OCI-LY1 (cell line): Measurements from ENCODE around the gene ADAD2.
"Not testable (repeated sequence)": the region's sequence is repeated elsewhere in the genome, so short reads cannot be mapped to it uniquely, and the experiment has no call there.

Source experiments
- H2AFZ ChIP-seq: fragments of 200-600 bp; sonication (generic), shearing (Covaris generic); 2 replicates; pipeline ENCODE4 v1.6.0; 2014; ENCODE audit warnings: antibody characterized with exemption, mild to moderate bottlenecking, low read length
- H3F3A ChIP-seq: fragments of 200-600 bp; sonication (generic), shearing (Covaris generic); 2 replicates; pipeline ENCODE4 v1.6.0; 2014; ENCODE audit warnings: mild to moderate bottlenecking, antibody characterized with exemption, low read length, moderate library complexity; ENCODE audit not compliant: insufficient read depth
- H3K27ac ChIP-seq: fragments of 200-600 bp; sonication (generic); 2 replicates; pipeline ENCODE4 v1.5.1; 2014; ENCODE audit warnings: low read length, mixed run types, mild to moderate bottlenecking, low read depth; ENCODE audit not compliant: poor library complexity, severe bottlenecking
- H3K27me3 ChIP-seq: fragments of 200-600 bp; sonication (generic); 2 replicates; pipeline ENCODE4 v1.6.0; 2014; ENCODE audit warnings: antibody characterized with exemption, mild to moderate bottlenecking, low read length, moderate library complexity; ENCODE audit not compliant: insufficient read depth
- H3K36me3 ChIP-seq: fragments of 200-600 bp; sonication (generic); 2 replicates; pipeline ENCODE4 v1.6.1; 2014; ENCODE audit warnings: mild to moderate bottlenecking, antibody characterized with exemption, low read length, moderate library complexity, mixed read lengths; ENCODE audit not compliant: insufficient read depth
- H3K4me1 ChIP-seq: fragments of 200-600 bp; sonication (generic); 2 replicates; pipeline ENCODE4 v1.5.1; 2014; ENCODE audit warnings: mild to moderate bottlenecking, low read length, moderate library complexity; ENCODE audit not compliant: insufficient read depth, severe bottlenecking
- H3K4me2 ChIP-seq: fragments of 200-600 bp; sonication (generic), shearing (Covaris generic); 2 replicates; pipeline ENCODE4 v1.6.1; 2014; ENCODE audit warnings: low read length
- H3K4me3 ChIP-seq: fragments of 200-600 bp; sonication (generic); 2 replicates; pipeline ENCODE4 v1.5.1; 2014; ENCODE audit warnings: low read length, low read depth, mild to moderate bottlenecking, mixed read lengths; ENCODE audit not compliant: poor library complexity, severe bottlenecking
- H3K79me2 ChIP-seq: fragments of 200-600 bp; shearing (Covaris generic); 2 replicates; pipeline ENCODE4 v1.6.1; 2016; ENCODE audit warnings: mixed run types, low read length, mixed read lengths; ENCODE audit not compliant: insufficient read depth
- H3K9ac ChIP-seq: fragments of 200-600 bp; sonication (generic), shearing (Covaris generic); 2 replicates; pipeline ENCODE4 v1.6.1; 2014; ENCODE audit warnings: mild to moderate bottlenecking, low read length, mixed read lengths
- H3K9me2 ChIP-seq: fragments of 200-600 bp; sonication (generic), shearing (Covaris generic); 2 replicates; pipeline ENCODE4 v1.6.1; 2014; ENCODE audit warnings: low read depth, mild to moderate bottlenecking, low read length, mixed read lengths
- H3K9me3 ChIP-seq: fragments of 200-600 bp; shearing (Covaris generic); 2 replicates; pipeline ENCODE4 v1.6.1; 2014; ENCODE audit warnings: low read length, mixed read lengths
- H4K20me1 ChIP-seq: fragments of 200-600 bp; sonication (generic), shearing (Covaris generic); 2 replicates; pipeline ENCODE4 v1.6.0; 2016; ENCODE audit warnings: mild to moderate bottlenecking, low read length; ENCODE audit not compliant: insufficient read depth
- EZH2 ChIP-seq: fragments of 200-600 bp; sonication (generic), shearing (Covaris generic); IDR thresholded peaks from 2 replicates; pipeline ENCODE4 v1.8.0; 2017; ENCODE audit warnings: borderline replicate concordance, mixed run types, mild to moderate bottlenecking, antibody characterized with exemption, low read length, moderate library complexity, mixed read lengths
- TF ChIP-seq, protein P1 (sequence below): fragments of 200-600 bp; sonication (generic), shearing (Covaris generic); IDR thresholded peaks from 2 replicates; pipeline ENCODE4 v1.5.1; 2017; ENCODE audit warnings: mild to moderate bottlenecking, antibody characterized with exemption, low read length, moderate library complexity, mixed read lengths

Gene ADAD2

DNA sequence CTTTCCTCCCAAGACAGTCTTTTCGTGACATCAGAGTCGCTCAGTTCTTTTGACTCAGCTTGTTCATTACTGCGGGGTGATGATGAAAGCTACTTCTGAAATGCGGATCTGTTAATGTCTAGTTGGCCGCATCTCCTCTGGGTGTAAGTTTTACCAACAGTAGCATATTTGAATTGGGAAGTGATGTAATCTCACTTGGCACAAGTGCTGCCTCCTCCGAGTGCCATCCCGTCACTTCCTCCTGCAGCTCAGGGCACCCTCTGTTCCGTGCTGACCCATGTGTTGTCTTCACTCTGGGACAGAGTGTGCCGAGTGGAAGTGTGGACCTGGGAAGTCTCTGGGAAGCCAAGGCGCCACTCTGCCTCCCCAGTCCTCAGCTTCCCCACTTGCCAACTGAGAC, 8.9 kb downstream of the ADAD2 start:
- Histone ChIP-seq H3K36me3 (no peaks in the 10 kb centered on the region; the same call in 1 of the 2 replicates), H3K9me2 (no peaks in the 10 kb centered on the region), H2AFZ (no peak overlapping the region), H3K27me3 (0 out of 2 replicates have a peak, but pooled peaks cover 4% of the 10 kb centered on the region), H3K9ac (no peak overlapping the region), H3K4me2 (no peak overlapping the region), H3F3A (no peaks in the 10 kb centered on the region), H3K79me2 (no peaks in the 10 kb centered on the region), H3K27ac (no peak overlapping the region), H3K4me1 (peaks cover under 1% of the 10 kb centered on the region), H3K9me3 (no peaks in the 10 kb centered on the region), H3K4me3 (no peak overlapping the region), H4K20me1 (no peaks in the 10 kb centered on the region)
- TF ChIP-seq, protein P1, sequence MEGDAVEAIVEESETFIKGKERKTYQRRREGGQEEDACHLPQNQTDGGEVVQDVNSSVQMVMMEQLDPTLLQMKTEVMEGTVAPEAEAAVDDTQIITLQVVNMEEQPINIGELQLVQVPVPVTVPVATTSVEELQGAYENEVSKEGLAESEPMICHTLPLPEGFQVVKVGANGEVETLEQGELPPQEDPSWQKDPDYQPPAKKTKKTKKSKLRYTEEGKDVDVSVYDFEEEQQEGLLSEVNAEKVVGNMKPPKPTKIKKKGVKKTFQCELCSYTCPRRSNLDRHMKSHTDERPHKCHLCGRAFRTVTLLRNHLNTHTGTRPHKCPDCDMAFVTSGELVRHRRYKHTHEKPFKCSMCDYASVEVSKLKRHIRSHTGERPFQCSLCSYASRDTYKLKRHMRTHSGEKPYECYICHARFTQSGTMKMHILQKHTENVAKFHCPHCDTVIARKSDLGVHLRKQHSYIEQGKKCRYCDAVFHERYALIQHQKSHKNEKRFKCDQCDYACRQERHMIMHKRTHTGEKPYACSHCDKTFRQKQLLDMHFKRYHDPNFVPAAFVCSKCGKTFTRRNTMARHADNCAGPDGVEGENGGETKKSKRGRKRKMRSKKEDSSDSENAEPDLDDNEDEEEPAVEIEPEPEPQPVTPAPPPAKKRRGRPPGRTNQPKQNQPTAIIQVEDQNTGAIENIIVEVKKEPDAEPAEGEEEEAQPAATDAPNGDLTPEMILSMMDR: no peak
- TF ChIP-seq EZH2: no peak

DNA sequence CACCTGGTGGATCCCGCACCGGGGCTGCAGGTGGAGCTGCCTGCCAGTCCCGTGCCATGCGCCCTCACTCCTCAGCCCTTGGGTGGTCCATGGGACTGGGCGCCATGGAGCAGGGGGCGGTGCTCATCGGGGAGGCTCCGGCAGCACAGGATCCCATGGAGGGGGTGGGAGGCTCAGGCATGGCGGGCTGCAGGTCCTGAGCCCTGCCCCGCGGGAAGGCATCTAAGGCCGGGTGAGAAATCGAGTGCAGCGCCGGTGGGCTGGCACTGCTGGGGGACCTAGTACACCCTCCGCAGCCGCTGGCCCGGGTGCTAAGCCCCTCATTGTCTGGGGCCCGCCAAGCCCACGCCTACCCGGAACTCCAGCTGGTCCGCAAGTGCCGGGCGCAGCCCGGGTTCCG, 13.6 kb downstream of the ADAD2 start:
- not testable (repeated sequence) for H3F3A ChIP-seq, H2AFZ ChIP-seq, H3K9ac ChIP-seq, H3K36me3 ChIP-seq, H3K79me2 ChIP-seq, H4K20me1 ChIP-seq, H3K27me3 ChIP-seq, H3K27ac ChIP-seq, H3K4me1 ChIP-seq, H3K4me2 ChIP-seq, H3K4me3 ChIP-seq, H3K9me3 ChIP-seq, H3K9me2 ChIP-seq

DNA sequence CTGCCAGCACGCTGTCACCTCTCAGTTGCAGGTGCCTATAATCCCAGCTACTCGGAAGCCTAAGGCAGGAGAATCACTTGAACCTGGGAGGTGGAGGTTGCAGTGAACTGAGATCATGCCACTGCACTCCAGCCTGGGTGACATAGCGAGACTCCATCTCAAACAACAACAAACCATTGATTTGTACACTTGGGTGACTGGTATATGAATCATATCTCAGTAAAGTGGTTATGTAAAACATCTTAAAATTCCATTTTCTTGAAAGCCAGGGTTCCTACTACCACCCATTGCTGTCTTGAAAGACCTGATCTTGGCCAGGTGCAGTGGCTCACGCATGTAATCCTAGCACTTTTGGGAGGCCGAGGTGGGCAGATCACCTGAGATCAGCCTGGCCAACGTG, 14.2 kb downstream of the ADAD2 start:
- not testable (repeated sequence) for H3K9me3 ChIP-seq, H2AFZ ChIP-seq, H3K9ac ChIP-seq, H3K27me3 ChIP-seq, H3K9me2 ChIP-seq, H3K4me1 ChIP-seq, H3F3A ChIP-seq, H3K27ac ChIP-seq, H3K36me3 ChIP-seq, H4K20me1 ChIP-seq, H3K79me2 ChIP-seq, H3K4me3 ChIP-seq, H3K4me2 ChIP-seq

DNA sequence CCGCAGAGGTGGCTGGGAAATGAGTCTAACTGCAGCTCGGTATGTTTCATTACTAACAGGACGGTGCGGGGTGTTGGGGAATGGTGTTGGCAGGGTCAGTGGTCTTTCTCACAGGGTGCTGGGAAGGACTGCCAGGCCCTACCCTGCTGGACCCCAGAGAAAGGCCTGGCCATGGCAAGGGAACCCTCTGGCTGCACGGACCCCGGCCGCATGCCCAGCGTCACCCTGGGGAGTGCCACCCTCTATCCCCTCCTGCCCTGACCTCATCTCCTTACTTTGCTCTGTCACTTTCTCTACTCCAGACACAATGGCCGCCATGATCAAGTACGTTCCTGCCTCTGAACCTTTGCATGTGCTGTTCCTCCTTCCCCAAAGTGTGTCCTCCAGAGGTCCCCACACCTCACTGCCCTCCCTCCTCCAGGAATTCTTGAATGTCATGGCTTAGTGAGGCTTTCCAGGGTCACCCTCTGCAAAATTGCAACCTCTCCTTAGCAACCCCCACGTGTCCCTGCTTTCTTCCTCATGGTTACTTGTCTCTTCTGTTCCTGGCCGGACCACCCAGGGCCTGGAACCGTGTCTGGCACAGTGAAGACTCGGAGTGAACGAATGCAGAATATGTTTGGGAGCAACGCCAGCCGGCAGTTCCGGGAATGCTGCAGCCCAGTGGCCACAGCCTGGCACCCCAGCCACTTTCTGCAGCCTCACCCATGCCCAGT, 15.2 kb downstream of the ADAD2 start:
- no peaks in the 10 kb centered on the region; the same call in 1 of the 2 replicates for H3K36me3 ChIP-seq
- no peaks in the 10 kb centered on the region for H3K9me3 ChIP-seq
- H3K9ac ChIP-seq: no peak overlapping the region
- H3K4me3 ChIP-seq: no peak overlapping the region
- H3K4me2 ChIP-seq: no peak overlapping the region
- H3K4me1 ChIP-seq: no peaks in the 10 kb centered on the region
- H3K27ac ChIP-seq: no peak overlapping the region
- H3K9me2 ChIP-seq: no peaks in the 10 kb centered on the region
- H3K27me3 ChIP-seq: peaks cover 2% of the 10 kb centered on the region; the same call in 1 of the 2 replicates
- H4K20me1 ChIP-seq: no peaks in the 10 kb centered on the region
- no peak for TF ChIP-seq EZH2
- TF ChIP-seq, protein P1: no peak
- H3F3A ChIP-seq: no peaks in the 10 kb centered on the region
- H3K79me2 ChIP-seq: no peaks in the 10 kb centered on the region
- no peak overlapping the region for H2AFZ ChIP-seq
